Heart left ventricle (tissue), 13 donors: ENCODE measurements around the gene P3H1.

ENCODE experiments used
- POLR2A ChIP-seq, 2 donors: fragments of 450-650 bp; IDR thresholded peaks; one replicate each; pipeline ENCODE4 v1.6.1; 2017; ENCODE audit warnings: antibody characterized with exemption in 2 of 2, mild to moderate bottlenecking in 2 of 2, moderate library complexity in 2 of 2
- TF ChIP-seq, protein P1 (sequence below), 12 donors: fragments of 200-600 bp; sonication (generic) in 4 of 12; IDR thresholded peaks; one replicate each; pipeline versions ENCODE4 v1.5.0 to v1.8.0; 2018 to 2022; ENCODE audit warnings: antibody characterized with exemption in 12 of 12, mild to moderate bottlenecking in 5 of 12
- donor health status: ischemic (EF 13 %, LVEDD 7.1; RV severe dilation, severe dysfunction).
- donor health status: DM: no; HTN: yes; CAD: no.
- donor health status: DM: no; HTN: no; CAD: no.
- donor health status: ischemic (EF 25% LVEDD 6.9; RV normal size, moderate dysfunction).
- donor health status: ischemic (EF 25% LVEDD 5.7; RV mildly dilated, moderate dysfunction).
- donor health status: ischemic (EF 35%, LVEDD 5.7; RV mildly dilated, moderate dysfunction).
- donor health status: nonischemic (EF 11% LVEDD 7.7; RV severe dilation, severe dysfunction).
- donor health status: DM: yes; HTN: yes; CAD: no.
- donor health status: PGD.
- donor health status: ischemic (EF 29% LVEDD 5.4; RV normal size, mild dysfunction).
- donor health status: nonischemic (EF 23%, LVEDD 6.1; RV moderate dilation, normal function).

DNA sequence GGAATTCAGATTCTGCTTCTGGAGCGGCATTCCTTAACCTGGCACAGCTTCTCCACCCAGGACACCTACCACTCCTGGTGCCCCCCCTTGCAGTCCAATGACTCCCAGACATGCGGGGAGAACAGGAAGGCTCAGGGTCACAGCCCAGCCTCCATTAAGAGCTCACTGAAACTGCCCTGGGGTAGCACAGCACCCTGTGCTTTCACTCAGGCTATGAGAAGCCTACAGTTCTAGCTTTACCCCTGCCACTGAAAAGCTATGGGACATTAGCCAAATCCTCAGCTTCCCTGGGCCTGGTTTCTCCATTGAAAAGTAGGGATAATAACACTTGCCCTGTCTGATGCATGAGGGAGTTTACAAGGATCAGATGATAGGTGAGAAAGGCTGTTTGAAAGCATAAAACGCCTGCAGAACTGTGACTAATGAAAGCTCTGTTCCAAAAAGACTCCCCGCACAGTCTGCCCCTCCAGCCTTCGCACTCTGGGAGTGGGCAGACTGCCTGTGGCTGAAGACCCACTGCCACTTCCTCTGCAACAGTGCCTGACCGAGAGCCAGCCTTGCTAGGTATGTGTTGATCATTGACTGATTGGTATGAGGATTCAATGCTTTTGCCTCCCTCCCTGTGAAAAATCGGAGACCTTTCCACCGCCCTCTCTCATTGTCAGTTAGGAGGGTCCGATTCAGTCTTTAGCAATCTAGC is 24.1 kb downstream of the P3H1 start:
- no peak for TF ChIP-seq POLR2A (IDR thresholded peaks at IDR 0.05)
- TF ChIP-seq, protein P1, sequence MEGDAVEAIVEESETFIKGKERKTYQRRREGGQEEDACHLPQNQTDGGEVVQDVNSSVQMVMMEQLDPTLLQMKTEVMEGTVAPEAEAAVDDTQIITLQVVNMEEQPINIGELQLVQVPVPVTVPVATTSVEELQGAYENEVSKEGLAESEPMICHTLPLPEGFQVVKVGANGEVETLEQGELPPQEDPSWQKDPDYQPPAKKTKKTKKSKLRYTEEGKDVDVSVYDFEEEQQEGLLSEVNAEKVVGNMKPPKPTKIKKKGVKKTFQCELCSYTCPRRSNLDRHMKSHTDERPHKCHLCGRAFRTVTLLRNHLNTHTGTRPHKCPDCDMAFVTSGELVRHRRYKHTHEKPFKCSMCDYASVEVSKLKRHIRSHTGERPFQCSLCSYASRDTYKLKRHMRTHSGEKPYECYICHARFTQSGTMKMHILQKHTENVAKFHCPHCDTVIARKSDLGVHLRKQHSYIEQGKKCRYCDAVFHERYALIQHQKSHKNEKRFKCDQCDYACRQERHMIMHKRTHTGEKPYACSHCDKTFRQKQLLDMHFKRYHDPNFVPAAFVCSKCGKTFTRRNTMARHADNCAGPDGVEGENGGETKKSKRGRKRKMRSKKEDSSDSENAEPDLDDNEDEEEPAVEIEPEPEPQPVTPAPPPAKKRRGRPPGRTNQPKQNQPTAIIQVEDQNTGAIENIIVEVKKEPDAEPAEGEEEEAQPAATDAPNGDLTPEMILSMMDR (IDR thresholded peaks at IDR 0.05): no peak
